ENCODE results near the gene OR52L1.
"Not testable (repeated sequence)": the region's sequence is repeated elsewhere in the genome, so short reads cannot be mapped to it uniquely, and the experiment has no call there.

OR52L1 gene

GRCh38 chr11:5986885-5987284 is at the start of gene OR52L1:
Gene OR52L1, minus strand, starts transcription at chr11:5986985. Its CDS starts 55 bp downstream, at chr11:5986930.
- no peak for DNase-seq

GRCh38 chr11:6030708-6031405 is 44.1 kb upstream of the OR52L1 start, which contains the start of gene OR56A1:
Gene OR56A1, minus strand, starts transcription at chr11:6030758. Its CDS starts 3,066 bp downstream, at chr11:6027692.
- DNase-seq, result no peak

DNA sequence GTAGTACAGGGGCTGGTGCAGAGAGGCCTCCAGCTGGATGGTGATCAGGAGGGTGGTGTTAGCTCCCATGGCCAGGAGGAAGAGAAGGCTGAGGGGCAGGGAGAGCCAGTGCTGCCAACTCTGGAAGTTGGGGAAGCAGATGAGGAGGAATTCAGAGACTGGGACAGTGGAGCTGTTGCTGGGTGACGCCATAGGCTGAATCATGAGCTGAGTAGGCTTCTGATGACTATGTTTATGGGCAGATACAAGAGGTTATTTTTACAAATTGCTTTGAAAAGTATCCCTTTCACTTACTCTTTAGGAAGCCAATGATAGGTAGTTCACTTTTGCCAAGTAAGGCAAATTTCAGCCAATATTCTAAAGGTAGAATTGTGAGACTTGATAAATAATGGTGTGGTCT is 40.7 kb upstream of the OR52L1 start:
- DNase-seq, result no peak

GRCh38 chr11:6025056-6025455 is 38.3 kb upstream of the OR52L1 start:
- DNase-seq, result no peak

DNA sequence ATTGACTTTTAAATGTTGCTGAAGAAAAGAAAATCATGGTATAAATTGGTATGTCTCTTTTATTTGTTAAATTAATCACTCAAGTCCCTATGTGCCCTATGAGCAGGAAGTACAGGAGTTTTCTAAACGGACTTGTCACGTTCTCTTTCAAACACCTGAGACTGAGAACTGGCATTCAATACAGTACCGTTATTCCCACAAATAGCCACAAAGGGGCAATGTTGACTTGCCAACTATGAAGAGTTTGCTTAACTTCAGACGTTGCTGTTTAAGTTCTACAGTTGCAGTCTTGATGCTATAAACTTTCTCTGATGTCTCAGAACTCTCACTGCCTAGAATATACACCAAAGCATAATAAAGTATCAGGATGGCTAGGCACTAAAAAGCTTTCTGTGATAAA is 36.2 kb upstream of the OR52L1 start:
- no peak for DNase-seq

GRCh38 chr11:6013042-6013441 is 26.3 kb upstream of the OR52L1 start:
- DNase-seq, result no peak

DNA sequence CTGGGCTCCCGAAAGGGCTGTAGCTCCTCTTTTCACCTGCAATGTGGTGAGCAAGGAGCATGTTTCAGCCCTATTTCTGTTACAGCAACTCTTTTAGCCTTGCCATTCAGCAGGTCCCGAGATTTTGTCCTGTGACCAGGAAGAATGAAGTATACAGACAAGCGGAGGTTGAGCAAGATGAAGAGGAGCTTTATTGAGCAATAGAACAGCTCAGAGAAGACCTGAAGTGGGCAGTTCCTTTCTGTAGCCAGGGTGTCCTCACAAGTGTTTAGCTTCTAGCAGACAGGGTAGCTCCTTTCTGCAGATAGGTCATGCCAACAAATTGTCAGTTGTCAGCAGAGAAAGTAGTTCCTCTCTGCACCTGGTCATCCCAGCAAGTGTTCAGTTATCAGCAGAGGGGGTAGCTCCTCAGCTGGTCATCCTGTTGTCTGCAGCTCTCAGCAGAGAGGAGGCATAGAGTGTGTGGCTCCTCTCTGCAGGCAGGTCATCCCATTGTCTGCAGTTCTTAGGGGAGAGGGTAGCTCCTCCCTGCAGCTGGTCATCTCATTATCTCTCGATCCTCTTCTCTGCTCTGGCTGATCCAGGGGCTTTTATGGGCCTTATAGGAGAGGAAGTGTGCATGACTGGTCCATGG is 25.4 kb upstream of the OR52L1 start:
- DNase-seq, result no peak

GRCh38 chr11:6006846-6007245 is 20.1 kb upstream of the OR52L1 start, which contains the start of gene OR56A4:
Gene OR56A4, minus strand, starts transcription at chr11:6006946. Its CDS starts 3,954 bp downstream, at chr11:6002992.
- DNase-seq, result no peak

DNA sequence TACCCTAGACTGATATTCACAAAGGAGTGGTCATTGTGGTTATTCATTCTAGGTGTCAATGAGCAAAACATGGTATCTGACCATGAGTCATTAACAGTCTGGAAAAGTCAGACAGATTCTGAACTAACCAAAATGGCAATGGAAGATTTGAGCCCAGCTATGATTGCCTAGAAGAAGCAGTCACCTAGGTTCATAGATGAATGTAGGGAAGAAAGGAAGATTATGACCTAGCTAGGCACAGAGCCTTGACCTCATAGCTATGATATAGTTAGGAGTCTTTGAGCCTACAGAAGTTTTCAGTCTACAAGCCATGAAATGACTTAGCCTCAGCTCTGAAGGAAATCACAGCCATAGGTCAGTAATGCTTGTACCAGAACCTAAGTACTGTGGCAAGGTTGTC is 19.6 kb upstream of the OR52L1 start:
- no peak for DNase-seq

- DNase-seq, result no peak
These were observed 15.5 kb upstream of the OR52L1 start for GRCh38 chr11:6002202-6002699.

GRCh38 chr11:5994791-5995190 is 8.0 kb upstream of the OR52L1 start:
- no peak for DNase-seq

GRCh38 chr11:5992604-5993251 is 5.9 kb upstream of the OR52L1 start:
- no peak for DNase-seq

- no peak for DNase-seq
These were observed 5.4 kb upstream of the OR52L1 start for GRCh38 chr11:5992150-5992549.

GRCh38 chr11:5989203-5989602 is 2.4 kb upstream of the OR52L1 start:
- DNase-seq, result no peak

- DNase-seq, result no peak
These were observed 3.3 kb downstream of the OR52L1 start for GRCh38 chr11:5983443-5983842.

GRCh38 chr11:5973530-5973929 is 13.3 kb downstream of the OR52L1 start:
- no peak for DNase-seq

GRCh38 chr11:5968394-5968793 is 18.4 kb downstream of the OR52L1 start, which contains the start of gene OR56A5:
Gene OR56A5, minus strand, starts transcription at chr11:5968494. Its CDS starts 0 bp downstream, at chr11:5968494.
- no peak for DNase-seq

DNA sequence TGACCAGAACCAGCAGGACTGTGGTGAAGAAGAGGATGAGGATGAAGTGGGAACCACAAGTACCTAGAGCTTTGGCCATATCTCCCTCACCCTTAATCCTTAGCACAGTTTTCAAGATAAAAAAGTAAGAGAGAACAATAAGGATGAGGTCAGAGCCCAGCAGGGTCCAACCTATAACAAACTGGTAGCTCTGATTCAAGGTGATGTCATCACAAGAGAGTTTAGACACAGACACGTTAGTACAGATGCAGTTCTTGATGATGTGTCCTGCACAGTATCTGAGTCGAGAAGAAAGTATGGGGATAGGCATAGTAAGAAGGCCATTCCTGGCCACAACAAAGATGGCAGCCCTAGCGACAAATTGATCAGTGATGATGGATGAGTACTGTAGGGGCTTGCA is 19.1 kb downstream of the OR52L1 start:
- no peak for DNase-seq

DNA sequence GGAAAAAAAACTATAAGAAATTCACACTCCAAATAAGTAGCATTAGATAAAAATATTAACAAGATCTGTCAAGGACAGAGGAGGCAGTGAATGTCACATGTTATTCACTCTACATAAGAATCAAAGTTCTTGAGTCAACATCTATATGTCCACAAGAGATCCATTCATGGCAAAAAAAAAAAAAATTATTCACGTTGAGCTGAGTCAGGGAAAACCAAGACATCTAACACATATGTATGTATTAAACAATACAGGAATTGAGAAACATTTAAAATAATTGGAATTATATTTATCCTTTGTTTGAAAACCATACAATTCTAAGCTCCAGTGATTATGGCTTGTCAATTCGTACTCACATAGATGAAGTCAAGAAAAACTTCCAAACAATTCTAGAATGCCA is 19.8 kb downstream of the OR52L1 start:
- DNase-seq, result no peak

- not testable (repeated sequence) for DNase-seq
These were observed 26.0 kb downstream of the OR52L1 start for GRCh38 chr11:5960704-5961320.

DNA sequence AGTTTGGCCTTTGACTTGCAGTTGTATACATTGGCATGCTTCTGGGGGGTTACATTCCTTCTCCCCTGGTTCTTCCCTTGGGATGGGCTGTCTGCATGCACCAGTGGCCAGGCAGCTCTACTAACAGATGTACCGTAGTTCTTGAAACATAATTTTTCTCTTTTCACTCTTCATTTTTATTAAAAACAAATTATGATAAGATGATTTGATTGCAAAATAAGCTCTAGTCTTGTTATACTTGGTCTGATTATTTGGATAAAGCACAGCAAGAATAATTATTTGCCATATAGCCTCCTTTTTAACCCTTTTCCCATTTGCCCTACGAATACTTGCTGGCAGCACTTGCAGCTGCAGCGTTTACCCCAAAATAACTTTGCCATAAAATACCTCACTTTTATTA is 31.2 kb downstream of the OR52L1 start:
- DNase-seq, result no peak

- DNase-seq, result no peak
These were observed 44.8 kb downstream of the OR52L1 start, which contains the start of gene OR56A3 for GRCh38 chr11:5941951-5942350. Gene OR56A3, plus strand, starts transcription at chr11:5942251. Its CDS starts 5,096 bp downstream, at chr11:5947347.

- DNase-seq, result no peak
These were observed 46.0 kb downstream of the OR52L1 start for GRCh38 chr11:5940748-5941147.
